ENCODE results near the gene KLF11.

Gene KLF11

GRCh38 chr2:10059552-10060335, 16.4 kb downstream of the KLF11 start:
- DNase-seq (ENCODE audit: low read depth) = no peak
- TF ChIP-seq CTCF (IDR thresholded peaks at IDR 0.05; ENCODE audit: low read depth, low read length, missing control alignments) = no peak

GRCh38 chr2:10061221-10061925, 18.0 kb downstream of the KLF11 start:
- no peak overlapping the region for H3K4me3 ChIP-seq (ENCODE audit: low read depth, low read length)
- DNase-seq (ENCODE audit: low read depth) = no peak
- TF ChIP-seq CTCF (IDR thresholded peaks at IDR 0.05; ENCODE audit: low read depth, low read length, missing control alignments) = no peak

More at GRCh38 chr2:10059552-10060335, 16.4 kb downstream of the KLF11 start:
- H3K4me3 ChIP-seq (ENCODE audit: low read depth, low read length) = no peak overlapping the region

GRCh38 chr2:10062931-10063365, 19.6 kb downstream of the KLF11 start:
- DNase-seq (ENCODE audit: low read depth) = no peak
- no peak overlapping the region for H3K4me3 ChIP-seq (ENCODE audit: low read depth, low read length)
- no peak for TF ChIP-seq CTCF (IDR thresholded peaks at IDR 0.05; ENCODE audit: low read depth, low read length, missing control alignments)

- DNase-seq (ENCODE audit: low read depth) = no peak
- TF ChIP-seq CTCF (IDR thresholded peaks at IDR 0.05; ENCODE audit: low read depth, low read length, missing control alignments) = no peak
- H3K4me3 ChIP-seq (ENCODE audit: low read depth, low read length) = no peak overlapping the region
These were observed 20.2 kb downstream of the KLF11 start for GRCh38 chr2:10063566-10063965.

GRCh38 chr2:10064932-10065772, 21.8 kb downstream of the KLF11 start:
- DNase-seq (ENCODE audit: low read depth) = no peak
- no peak overlapping the region for H3K4me3 ChIP-seq (ENCODE audit: low read depth, low read length)
- TF ChIP-seq CTCF (IDR thresholded peaks at IDR 0.05; ENCODE audit: low read depth, low read length, missing control alignments) = no peak

GRCh38 chr2:10065773-10066055, 22.4 kb downstream of the KLF11 start:
- DNase-seq (ENCODE audit: low read depth) = no peak
- H3K4me3 ChIP-seq (ENCODE audit: low read depth, low read length) = no peak overlapping the region

More at GRCh38 chr2:10065773-10066055, 22.4 kb downstream of the KLF11 start:
- no peak for TF ChIP-seq CTCF (IDR thresholded peaks at IDR 0.05; ENCODE audit: low read depth, low read length, missing control alignments)
